Measurements from ENCODE around the gene TM9SF2.

TM9SF2 gene

DNA sequence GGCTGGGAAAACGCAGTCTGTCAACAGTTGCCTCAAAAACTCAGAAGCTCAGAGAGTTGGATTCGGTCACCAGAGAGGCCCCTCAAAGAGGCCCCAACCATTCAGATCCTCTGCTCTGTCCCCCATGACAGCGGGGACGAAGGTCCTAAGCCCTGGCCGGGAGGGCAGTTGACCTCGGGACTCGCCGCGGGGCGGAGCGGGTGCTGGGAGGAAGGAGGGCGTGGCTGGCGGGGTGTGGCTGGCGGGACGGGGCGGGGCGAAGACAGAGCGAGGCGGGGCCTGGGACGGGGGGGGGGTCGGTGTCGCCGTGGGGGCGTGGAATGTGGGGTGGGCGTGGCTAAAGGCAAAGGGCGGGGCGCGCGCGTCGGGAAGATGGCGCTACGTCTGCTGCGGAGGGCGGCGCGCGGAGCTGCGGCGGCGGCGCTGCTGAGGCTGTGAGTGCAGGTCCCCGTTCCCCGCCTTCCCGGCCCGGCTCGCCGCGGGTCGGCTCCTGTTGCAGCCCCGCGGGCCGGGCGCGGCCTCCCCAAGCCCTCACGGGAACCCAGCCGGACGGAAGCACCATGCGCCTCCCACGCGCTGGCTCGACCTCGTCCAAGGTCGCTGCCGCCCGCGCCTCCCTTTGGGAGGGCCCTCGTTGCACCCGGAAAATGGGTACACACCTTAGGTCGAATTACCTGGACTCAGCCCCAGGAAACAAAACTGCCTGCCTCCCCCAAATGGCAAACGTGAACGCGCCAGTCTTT lies 105.2 kb downstream of the TM9SF2 start, which contains the start of gene CLYBL (continued):
- TF ChIP-seq ZNF660 (tag by site-specific recombination; IDR thresholded peaks at IDR 0.05) = peak; percentile 89
- TF ChIP-seq KLF9 (tag by site-specific recombination; IDR thresholded peaks at IDR 0.05; ENCODE audit: low read depth) = peak; percentile 93
- TF ChIP-seq ZBTB44 (tag by site-specific recombination; IDR thresholded peaks at IDR 0.05) = 0 out of 2 replicates have a peak, but pooled peaks have one; percentile 46
- no peak for TF ChIP-seq ZNF239 (tag by site-specific recombination; IDR thresholded peaks at IDR 0.05)
- TF ChIP-seq ZNF555 (tag by site-specific recombination; conservative IDR thresholded peaks at IDR 0.05) = no peak
- no peak for TF ChIP-seq ZNF140 (tag by site-specific recombination; IDR thresholded peaks at IDR 0.05)
- no peak for TF ChIP-seq ZNF549 (tag by site-specific recombination; IDR thresholded peaks at IDR 0.05)
- TF ChIP-seq ZNF350 (tag by site-specific recombination; IDR thresholded peaks at IDR 0.05) = no peak
- no peak for TF ChIP-seq ZNF707 (tag by site-specific recombination; IDR thresholded peaks at IDR 0.05)
- TF ChIP-seq YY1 (tag by site-specific recombination; IDR thresholded peaks at IDR 0.05) = peak; percentile 61
- TF ChIP-seq KLF17 (tag by site-specific recombination; IDR thresholded peaks at IDR 0.05) = peak; percentile 78
- TF ChIP-seq ZNF639 (tag by site-specific recombination; IDR thresholded peaks at IDR 0.05) = no peak
- no peak for TF ChIP-seq SP2 (tag by site-specific recombination; IDR thresholded peaks at IDR 0.05)
- TF ChIP-seq AEBP2 (tag by site-specific recombination; IDR thresholded peaks at IDR 0.05; ENCODE audit: borderline replicate concordance) = no peak
- TF ChIP-seq, protein P1, sequence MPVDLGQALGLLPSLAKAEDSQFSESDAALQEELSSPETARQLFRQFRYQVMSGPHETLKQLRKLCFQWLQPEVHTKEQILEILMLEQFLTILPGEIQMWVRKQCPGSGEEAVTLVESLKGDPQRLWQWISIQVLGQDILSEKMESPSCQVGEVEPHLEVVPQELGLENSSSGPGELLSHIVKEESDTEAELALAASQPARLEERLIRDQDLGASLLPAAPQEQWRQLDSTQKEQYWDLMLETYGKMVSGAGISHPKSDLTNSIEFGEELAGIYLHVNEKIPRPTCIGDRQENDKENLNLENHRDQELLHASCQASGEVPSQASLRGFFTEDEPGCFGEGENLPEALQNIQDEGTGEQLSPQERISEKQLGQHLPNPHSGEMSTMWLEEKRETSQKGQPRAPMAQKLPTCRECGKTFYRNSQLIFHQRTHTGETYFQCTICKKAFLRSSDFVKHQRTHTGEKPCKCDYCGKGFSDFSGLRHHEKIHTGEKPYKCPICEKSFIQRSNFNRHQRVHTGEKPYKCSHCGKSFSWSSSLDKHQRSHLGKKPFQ (tag by site-specific recombination; IDR thresholded peaks at IDR 0.05) = no peak
- no peak for TF ChIP-seq ZNF768 (tag by site-specific recombination; IDR thresholded peaks at IDR 0.05)
- no peak for TF ChIP-seq ZFP41 (tag by site-specific recombination; IDR thresholded peaks at IDR 0.05; ENCODE audit: borderline replicate concordance)
- peak; percentile 61 for TF ChIP-seq IKZF3 (tag by site-specific recombination; IDR thresholded peaks at IDR 0.05)
- TF ChIP-seq ZNF544 (tag by site-specific recombination; IDR thresholded peaks at IDR 0.05) = no peak
- TF ChIP-seq ZNF19 (tag by site-specific recombination; IDR thresholded peaks at IDR 0.05; ENCODE audit: low read depth) = no peak
- TF ChIP-seq ZNF354C (tag by site-specific recombination; IDR thresholded peaks at IDR 0.05; ENCODE audit: borderline replicate concordance, low read depth) = no peak
- peak; percentile 49 for TF ChIP-seq KLF1 (tag by site-specific recombination; IDR thresholded peaks at IDR 0.05)
- TF ChIP-seq GLI4 (tag by site-specific recombination; IDR thresholded peaks at IDR 0.05) = 0 out of 2 replicates have a peak, but pooled peaks have one; percentile 33
- TF ChIP-seq ZNF48 (tag by site-specific recombination; IDR thresholded peaks at IDR 0.05) = no peak
- TF ChIP-seq ZNF335 (tag by site-specific recombination; conservative IDR thresholded peaks at IDR 0.05) = peak; percentile 85
- no peak for TF ChIP-seq PRDM2 (tag by site-specific recombination; IDR thresholded peaks at IDR 0.05; ENCODE audit: borderline replicate concordance)
- peak; percentile 84 for TF ChIP-seq ZNF561 (tag by site-specific recombination; IDR thresholded peaks at IDR 0.05; ENCODE audit: borderline replicate concordance)
